ENCODE measurements around the gene C10orf88. TPM values are rescaled to one million over a fixed set of nuclear protein-coding genes. Genes with fewer than 3 reads are reported as not detected.

Gene C10orf88
- total and polyA plus RNA-seq, 2 of the 13 experiments (the other 11 are each of a cell fraction or from before 2014, with no cell fraction given) = 4.6 to 11.8 TPM

DNA sequence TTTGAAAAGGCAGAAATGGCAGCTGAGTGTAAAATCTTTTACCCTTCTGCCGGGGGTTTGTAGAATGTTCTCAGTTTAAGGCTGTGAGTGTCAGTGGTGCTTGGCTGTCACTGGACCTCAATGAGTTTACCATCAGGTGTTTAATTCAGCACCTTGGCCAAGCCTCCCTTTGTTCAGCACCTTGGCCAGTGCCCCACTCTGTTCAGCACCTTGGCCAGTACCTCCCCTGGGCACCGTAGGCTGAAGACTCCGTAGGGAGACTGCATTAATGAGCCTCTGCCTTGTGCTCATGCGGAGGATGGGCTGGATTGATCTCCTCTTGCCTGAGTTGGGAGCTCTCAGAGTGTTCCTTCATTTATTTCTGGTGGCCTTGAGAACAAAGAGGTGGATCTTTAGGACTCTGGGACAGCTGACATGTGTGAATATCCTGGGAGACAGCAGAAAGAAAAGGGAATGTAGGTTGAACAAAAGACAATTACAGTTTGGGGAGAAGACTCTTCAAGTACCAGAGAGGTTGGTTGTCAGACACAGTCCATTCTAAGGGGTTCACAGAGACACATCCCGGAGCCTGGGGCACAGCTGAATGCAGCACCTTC lies 42.0 kb downstream of the C10orf88 start (continued):
- TF ChIP-seq CBX2 (IDR thresholded peaks at IDR 0.05; ENCODE audit: low read depth, low read length) (no peak), CBX2 (CRISPR knock-in tag; IDR thresholded peaks at IDR 0.05; ENCODE audit: low read depth) (peak; percentile 97; the same call in 1 of the 2 replicates), GABPB1 (CRISPR knock-in tag; IDR thresholded peaks at IDR 0.05) (peak; percentile 77), NFIC (IDR thresholded peaks at IDR 0.05; ENCODE audit: low read length) (no peak), PAX8 (CRISPR knock-in tag; IDR thresholded peaks at IDR 0.05; ENCODE audit: borderline replicate concordance) (peak; percentile 100), GABPA (IDR thresholded peaks at IDR 0.05; ENCODE audit: low read depth, low read length) (no peak), GABPA (CRISPR knock-in tag; IDR thresholded peaks at IDR 0.05; ENCODE audit: low read depth) (peak; percentile 73), NCOA2 (CRISPR knock-in tag; IDR thresholded peaks at IDR 0.05) (peak; percentile 97), ZNF274 (CRISPR knock-in tag; IDR thresholded peaks at IDR 0.05) (peak; percentile 100), ZNF205 (CRISPR knock-in tag; IDR thresholded peaks at IDR 0.05) (peak; percentile 99), MIER3 (CRISPR knock-in tag; IDR thresholded peaks at IDR 0.05; ENCODE audit: borderline replicate concordance) (peak; percentile 100), ZNF329 (CRISPR knock-in tag; IDR thresholded peaks at IDR 0.05; ENCODE audit: low read depth) (peak; percentile 98), MIER2 (CRISPR knock-in tag; IDR thresholded peaks at IDR 0.05) (peak; percentile 100), NCOR1 (IDR thresholded peaks at IDR 0.05; ENCODE audit: borderline replicate concordance, low read length) (no peak), ZNF781 (CRISPR knock-in tag; IDR thresholded peaks at IDR 0.05; ENCODE audit: borderline replicate concordance, not compliant biosample characterization) (peak; percentile 100)
- TF ChIP-seq, protein P1, sequence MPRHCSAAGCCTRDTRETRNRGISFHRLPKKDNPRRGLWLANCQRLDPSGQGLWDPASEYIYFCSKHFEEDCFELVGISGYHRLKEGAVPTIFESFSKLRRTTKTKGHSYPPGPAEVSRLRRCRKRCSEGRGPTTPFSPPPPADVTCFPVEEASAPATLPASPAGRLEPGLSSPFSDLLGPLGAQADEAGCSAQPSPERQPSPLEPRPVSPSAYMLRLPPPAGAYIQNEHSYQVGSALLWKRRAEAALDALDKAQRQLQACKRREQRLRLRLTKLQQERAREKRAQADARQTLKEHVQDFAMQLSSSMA (CRISPR knock-in tag; IDR thresholded peaks at IDR 0.05) = peak; percentile 98
- TF ChIP-seq, protein P2, sequence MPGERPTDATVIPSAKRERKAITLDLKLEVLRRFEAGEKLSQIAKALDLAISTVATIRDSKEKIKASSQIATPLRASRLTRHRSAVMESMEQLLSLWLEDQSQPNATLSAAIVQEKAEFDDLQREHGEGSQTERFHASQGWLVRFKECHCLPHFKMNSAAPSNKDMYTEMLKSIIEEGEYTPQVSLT (CRISPR knock-in tag; IDR thresholded peaks at IDR 0.05; ENCODE audit: borderline replicate concordance, low read depth) = peak; percentile 97; the same call in 1 of the 2 replicates
- TF ChIP-seq, protein P3, sequence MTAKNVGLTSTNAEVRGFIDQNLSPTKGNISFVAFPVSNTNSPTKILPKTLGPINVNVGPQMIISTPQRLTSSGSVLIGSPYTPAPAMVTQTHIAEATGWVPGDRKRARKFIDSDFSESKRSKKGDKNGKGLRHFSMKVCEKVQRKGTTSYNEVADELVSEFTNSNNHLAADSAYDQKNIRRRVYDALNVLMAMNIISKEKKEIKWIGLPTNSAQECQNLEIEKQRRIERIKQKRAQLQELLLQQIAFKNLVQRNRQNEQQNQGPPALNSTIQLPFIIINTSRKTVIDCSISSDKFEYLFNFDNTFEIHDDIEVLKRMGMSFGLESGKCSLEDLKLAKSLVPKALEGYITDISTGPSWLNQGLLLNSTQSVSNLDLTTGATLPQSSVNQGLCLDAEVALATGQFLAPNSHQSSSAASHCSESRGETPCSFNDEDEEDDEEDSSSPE (CRISPR knock-in tag; IDR thresholded peaks at IDR 0.05) = peak; percentile 92
- TF ChIP-seq, protein P4, sequence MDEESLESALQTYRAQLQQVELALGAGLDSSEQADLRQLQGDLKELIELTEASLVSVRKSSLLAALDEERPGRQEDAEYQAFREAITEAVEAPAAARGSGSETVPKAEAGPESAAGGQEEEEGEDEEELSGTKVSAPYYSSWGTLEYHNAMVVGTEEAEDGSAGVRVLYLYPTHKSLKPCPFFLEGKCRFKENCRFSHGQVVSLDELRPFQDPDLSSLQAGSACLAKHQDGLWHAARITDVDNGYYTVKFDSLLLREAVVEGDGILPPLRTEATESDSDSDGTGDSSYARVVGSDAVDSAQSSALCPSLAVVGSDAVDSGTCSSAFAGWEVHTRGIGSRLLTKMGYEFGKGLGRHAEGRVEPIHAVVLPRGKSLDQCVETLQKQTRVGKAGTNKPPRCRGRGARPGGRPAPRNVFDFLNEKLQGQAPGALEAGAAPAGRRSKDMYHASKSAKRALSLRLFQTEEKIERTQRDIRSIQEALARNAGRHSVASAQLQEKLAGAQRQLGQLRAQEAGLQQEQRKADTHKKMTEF (CRISPR knock-in tag; IDR thresholded peaks at IDR 0.05) = peak; percentile 98
- TF ChIP-seq, protein P5, sequence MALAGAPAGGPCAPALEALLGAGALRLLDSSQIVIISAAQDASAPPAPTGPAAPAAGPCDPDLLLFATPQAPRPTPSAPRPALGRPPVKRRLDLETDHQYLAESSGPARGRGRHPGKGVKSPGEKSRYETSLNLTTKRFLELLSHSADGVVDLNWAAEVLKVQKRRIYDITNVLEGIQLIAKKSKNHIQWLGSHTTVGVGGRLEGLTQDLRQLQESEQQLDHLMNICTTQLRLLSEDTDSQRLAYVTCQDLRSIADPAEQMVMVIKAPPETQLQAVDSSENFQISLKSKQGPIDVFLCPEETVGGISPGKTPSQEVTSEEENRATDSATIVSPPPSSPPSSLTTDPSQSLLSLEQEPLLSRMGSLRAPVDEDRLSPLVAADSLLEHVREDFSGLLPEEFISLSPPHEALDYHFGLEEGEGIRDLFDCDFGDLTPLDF (CRISPR knock-in tag; IDR thresholded peaks at IDR 0.05) = peak; percentile 97
- TF ChIP-seq, protein P6, sequence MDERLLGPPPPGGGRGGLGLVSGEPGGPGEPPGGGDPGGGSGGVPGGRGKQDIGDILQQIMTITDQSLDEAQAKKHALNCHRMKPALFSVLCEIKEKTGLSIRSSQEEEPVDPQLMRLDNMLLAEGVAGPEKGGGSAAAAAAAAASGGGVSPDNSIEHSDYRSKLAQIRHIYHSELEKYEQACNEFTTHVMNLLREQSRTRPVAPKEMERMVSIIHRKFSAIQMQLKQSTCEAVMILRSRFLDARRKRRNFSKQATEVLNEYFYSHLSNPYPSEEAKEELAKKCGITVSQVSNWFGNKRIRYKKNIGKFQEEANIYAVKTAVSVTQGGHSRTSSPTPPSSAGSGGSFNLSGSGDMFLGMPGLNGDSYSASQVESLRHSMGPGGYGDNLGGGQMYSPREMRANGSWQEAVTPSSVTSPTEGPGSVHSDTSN (CRISPR knock-in tag; IDR thresholded peaks at IDR 0.05) = peak; percentile 70
- TF ChIP-seq, protein P7, sequence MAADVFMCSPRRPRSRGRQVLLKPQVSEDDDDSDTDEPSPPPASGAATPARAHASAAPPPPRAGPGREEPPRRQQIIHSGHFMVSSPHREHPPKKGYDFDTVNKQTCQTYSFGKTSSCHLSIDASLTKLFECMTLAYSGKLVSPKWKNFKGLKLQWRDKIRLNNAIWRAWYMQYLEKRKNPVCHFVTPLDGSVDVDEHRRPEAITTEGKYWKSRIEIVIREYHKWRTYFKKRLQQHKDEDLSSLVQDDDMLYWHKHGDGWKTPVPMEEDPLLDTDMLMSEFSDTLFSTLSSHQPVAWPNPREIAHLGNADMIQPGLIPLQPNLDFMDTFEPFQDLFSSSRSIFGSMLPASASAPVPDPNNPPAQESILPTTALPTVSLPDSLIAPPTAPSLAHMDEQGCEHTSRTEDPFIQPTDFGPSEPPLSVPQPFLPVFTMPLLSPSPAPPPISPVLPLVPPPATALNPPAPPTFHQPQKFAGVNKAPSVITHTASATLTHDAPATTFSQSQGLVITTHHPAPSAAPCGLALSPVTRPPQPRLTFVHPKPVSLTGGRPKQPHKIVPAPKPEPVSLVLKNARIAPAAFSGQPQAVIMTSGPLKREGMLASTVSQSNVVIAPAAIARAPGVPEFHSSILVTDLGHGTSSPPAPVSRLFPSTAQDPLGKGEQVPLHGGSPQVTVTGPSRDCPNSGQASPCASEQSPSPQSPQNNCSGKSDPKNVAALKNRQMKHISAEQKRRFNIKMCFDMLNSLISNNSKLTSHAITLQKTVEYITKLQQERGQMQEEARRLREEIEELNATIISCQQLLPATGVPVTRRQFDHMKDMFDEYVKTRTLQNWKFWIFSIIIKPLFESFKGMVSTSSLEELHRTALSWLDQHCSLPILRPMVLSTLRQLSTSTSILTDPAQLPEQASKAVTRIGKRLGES (CRISPR knock-in tag; IDR thresholded peaks at IDR 0.05; ENCODE audit: borderline replicate concordance) = peak; percentile 99

Measured in HepG2 (cell line).